ENCODE measurements around the gene LYSMD3. TPM values are rescaled to one million over a fixed set of nuclear protein-coding genes. Genes with fewer than 3 reads are reported as not detected.

The LYSMD3 gene
- polyA plus RNA-seq, 1 experiment = 25.8 TPM

- H3K4me3 ChIP-seq (ENCODE audit: low read depth, low read length) = no peak overlapping the region
- CTCF ChIA-PET = no interaction called here
- no peak for DNase-seq (ENCODE audit: low read depth, low spot score)
- H3K27me3 ChIP-seq (ENCODE audit: control insufficient read depth, insufficient read depth, low read length) = no peaks in the 10 kb centered on the region
- no peak for TF ChIP-seq CTCF (IDR thresholded peaks at IDR 0.05; ENCODE audit: low read depth, low read length)
- H3K27ac ChIP-seq (ENCODE audit: low read depth, low read length) = no peak overlapping the region
- no peaks in the 10 kb centered on the region for H3K9me3 ChIP-seq (ENCODE audit: control insufficient read depth, insufficient read depth, low read length)
- POLR2A ChIA-PET = no interaction called here
Observed at GRCh38 chr5:90495146-90495545, 34.2 kb downstream of the LYSMD3 start.

GRCh38 chr5:90494043-90494442 is 35.3 kb downstream of the LYSMD3 start:
- CTCF ChIA-PET = interaction anchor here (0.6 kb wide), 1 partner anchor 60 kb away, joined by 6 read pairs; no protein-coding TSS in a partner anchor
- POLR2A ChIA-PET = no interaction called here
- Histone ChIP-seq H3K27me3 (ENCODE audit: control insufficient read depth, insufficient read depth, low read length) (no peaks in the 10 kb centered on the region), H3K27ac (ENCODE audit: low read depth, low read length) (no peak overlapping the region), H3K9me3 (ENCODE audit: control insufficient read depth, insufficient read depth, low read length) (no peaks in the 10 kb centered on the region), H3K4me3 (ENCODE audit: low read depth, low read length) (no peak overlapping the region)
- TF ChIP-seq CTCF (IDR thresholded peaks at IDR 0.05; ENCODE audit: low read depth, low read length) = no peak
- no peak for DNase-seq (ENCODE audit: low read depth, low spot score)

GRCh38 chr5:90488791-90489190 is 40.6 kb downstream of the LYSMD3 start:
- no peak for TF ChIP-seq CTCF (IDR thresholded peaks at IDR 0.05; ENCODE audit: low read depth, low read length)
- ChIA-PET POLR2A (no interaction called here), CTCF (no interaction called here)
- Histone ChIP-seq H3K27ac (ENCODE audit: low read depth, low read length) (no peak overlapping the region), H3K27me3 (ENCODE audit: control insufficient read depth, insufficient read depth, low read length) (no peaks in the 10 kb centered on the region), H3K9me3 (ENCODE audit: control insufficient read depth, insufficient read depth, low read length) (no peaks in the 10 kb centered on the region), H3K4me3 (ENCODE audit: low read depth, low read length) (no peak overlapping the region)
- DNase-seq (ENCODE audit: low read depth, low spot score) = no peak

- ChIA-PET CTCF (no interaction called here), POLR2A (no interaction called here)
- DNase-seq (ENCODE audit: low read depth, low spot score) = no peak
- no peak overlapping the region for H3K4me3 ChIP-seq (ENCODE audit: low read depth, low read length)
- TF ChIP-seq CTCF (IDR thresholded peaks at IDR 0.05; ENCODE audit: low read depth, low read length) = no peak
- H3K27me3 ChIP-seq (ENCODE audit: control insufficient read depth, insufficient read depth, low read length) = no peaks in the 10 kb centered on the region
- no peaks in the 10 kb centered on the region for H3K9me3 ChIP-seq (ENCODE audit: control insufficient read depth, insufficient read depth, low read length)
- no peak overlapping the region for H3K27ac ChIP-seq (ENCODE audit: low read depth, low read length)
Observed at GRCh38 chr5:90484540-90484939, 44.8 kb downstream of the LYSMD3 start.

GRCh38 chr5:90483206-90483605 is 46.2 kb downstream of the LYSMD3 start:
- DNase-seq (ENCODE audit: low read depth, low spot score) = no peak
- H3K4me3 ChIP-seq (ENCODE audit: low read depth, low read length) = no peak overlapping the region
- H3K9me3 ChIP-seq (ENCODE audit: control insufficient read depth, insufficient read depth, low read length) = no peaks in the 10 kb centered on the region
- TF ChIP-seq CTCF (IDR thresholded peaks at IDR 0.05; ENCODE audit: low read depth, low read length) = no peak
- no peak overlapping the region for H3K27ac ChIP-seq (ENCODE audit: low read depth, low read length)
- ChIA-PET CTCF (no interaction called here), POLR2A (no interaction called here)
- no peaks in the 10 kb centered on the region for H3K27me3 ChIP-seq (ENCODE audit: control insufficient read depth, insufficient read depth, low read length)

All from AG04450 (cell line).